Hematopoietic multipotent progenitor cell treated with erythropoietin and hydrocortisone succinate and interleukin-3 and kit ligand, for 8 days (in vitro differentiated cells): Measurements from ENCODE around the gene ADAMTSL3.

Source experiments
- DNase-seq: peaks from one replicate; pipeline ENCODE4 v3.0.0-alpha.2; 2015

ADAMTSL3 gene

DNA sequence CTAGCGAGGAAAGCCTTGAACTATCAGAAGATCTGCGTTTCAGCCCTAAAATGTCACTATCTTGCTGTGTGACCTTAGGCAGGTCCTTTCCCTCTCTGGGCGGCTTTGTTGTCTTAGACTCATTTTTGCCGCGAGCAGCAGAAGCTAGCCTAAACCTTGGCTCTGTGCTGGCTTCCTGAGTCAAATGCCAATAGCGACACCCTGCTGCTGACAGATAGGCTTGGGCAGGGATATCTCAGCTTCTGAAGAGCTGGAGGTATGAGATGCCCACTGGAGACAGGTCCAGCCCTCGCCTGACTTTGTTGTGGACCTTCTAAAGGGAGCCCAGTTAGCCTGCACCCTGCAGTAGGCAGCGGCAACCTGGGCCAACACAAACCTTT lies 1.3 kb downstream of the ADAMTSL3 start:
- no peak for DNase-seq

DNA sequence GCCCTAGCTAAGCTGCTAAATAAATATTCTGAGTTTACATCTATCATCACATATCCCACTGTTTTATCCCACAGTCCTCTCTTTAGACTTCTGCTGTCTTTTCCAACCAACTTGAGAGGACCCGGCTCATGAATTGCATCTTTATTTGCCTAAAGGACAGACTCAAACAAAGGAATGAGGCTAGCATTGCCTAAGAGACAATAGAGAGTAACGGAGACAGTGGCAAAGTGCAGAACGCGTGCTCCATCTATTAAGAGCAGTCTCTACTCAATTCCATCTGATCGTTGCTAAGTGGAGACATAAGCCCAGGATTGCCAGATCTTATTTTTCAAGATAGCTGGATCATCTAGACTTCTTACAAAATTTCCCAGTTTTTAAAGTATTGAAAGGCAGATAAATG lies 2.3 kb downstream of the ADAMTSL3 start:
- no peak for DNase-seq

DNA sequence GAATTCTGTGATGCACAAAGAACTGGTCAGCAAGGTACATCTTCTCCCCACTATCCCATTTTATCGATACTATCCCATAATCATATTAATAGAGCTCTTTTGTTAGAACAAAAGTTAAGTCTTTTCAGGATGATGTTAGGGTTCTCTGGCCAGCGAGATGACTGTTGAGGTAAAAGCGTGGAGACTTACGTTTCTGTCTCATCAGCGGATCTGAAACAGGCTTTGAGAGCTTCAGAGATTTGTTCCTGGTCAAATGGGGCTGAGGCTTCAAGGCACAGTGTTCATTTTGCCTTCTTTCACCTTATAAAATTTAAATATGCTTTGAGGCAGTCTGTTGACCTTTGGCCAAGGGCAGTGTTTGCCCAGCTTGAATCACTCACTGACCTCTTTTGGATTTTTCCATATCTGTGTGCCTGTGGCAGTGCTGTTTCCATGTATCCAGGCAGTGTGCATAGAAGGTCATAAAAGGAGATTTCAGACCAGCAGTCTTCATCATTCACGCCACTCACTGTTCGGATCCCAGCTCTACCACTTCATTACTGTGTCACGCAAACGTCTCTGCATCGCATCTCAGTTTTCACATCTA lies 3.1 kb downstream of the ADAMTSL3 start:
- DNase-seq, result no peak

DNA sequence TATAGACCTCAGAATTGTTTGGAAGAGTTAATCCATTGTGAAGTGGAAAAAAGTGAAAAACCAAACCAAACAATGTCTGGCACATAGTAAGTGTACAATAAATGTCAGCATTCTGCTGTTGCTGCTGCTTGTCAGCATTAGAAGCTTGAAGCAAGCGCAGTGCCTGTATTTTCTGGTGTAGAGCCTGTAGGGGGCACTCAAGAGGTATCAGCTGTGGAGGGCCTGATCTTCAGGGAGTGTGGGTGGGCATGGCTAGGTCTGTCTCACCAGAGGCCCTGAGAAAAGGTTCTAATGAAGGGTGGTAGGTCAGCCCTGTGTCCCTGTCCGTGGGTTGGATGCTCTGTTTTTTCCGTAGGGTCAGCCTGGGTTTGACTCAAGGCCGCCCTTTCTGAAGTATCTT lies 3.6 kb downstream of the ADAMTSL3 start:
- DNase-seq, result no peak

DNA sequence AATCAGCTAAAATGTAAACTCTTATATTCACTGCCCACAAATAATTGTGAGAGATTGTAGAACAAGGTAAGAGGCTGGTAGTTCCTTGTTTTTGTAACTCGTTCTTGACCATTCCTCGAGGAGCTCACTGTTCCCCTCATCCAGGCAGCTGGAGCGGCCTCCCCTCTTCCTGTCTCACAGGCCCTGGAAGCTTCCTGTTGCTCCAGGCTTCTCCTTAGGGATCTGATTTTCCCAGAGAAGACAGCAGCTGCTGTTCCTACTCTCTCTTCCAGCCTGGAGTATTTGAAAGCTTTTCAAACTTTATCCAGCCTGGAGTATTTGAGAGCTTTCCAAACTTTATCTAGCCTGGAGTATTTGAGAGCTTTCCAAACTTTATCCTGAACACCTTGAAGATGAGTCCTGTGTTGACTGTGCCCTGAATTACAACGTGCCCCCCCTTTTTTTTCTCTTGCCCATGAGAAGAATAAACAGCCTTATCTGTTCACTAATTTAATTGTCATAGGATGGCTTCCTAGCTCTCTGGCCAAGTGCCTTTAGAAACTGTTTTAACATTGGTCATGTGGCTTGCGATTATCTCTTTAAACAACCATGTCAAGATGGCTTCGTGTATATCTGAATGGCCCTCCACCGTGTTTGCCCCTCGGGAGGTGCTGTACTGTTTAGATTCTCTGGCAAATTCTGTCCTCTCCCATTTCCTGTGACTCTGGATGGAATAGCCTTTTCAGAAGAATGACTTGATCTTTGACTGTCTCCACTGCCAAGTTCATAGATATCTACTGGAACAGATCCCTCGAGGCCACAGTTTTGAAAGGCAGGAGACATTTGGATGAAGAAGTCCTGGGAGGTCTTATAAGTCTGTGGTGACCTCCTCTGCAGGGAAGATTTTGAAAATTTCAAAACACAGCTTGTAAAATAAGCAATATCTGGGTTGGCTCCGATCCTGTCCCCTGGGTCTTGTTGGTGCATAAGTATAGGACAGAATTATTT lies 4.8 kb downstream of the ADAMTSL3 start:
- DNase-seq, result no peak

DNA sequence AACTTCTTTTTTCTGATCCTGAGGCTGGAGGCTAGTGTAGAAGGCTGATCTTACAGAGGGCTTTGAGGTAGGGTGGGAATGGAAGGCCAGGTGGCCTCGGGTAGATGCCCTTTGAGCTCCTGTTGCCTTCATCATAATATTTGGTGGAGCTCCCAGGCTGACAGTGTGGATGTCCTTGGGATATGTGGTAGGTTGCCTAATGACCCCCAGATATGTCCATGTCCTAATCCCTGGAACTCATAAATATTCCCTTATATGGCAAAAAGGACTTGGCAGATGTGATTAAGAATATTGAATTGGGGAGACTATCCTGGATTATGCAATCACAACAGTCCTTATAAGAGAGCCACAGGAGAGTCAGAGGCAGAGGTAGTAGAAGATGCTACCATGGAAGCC lies 5.5 kb downstream of the ADAMTSL3 start:
- no peak for DNase-seq

DNA sequence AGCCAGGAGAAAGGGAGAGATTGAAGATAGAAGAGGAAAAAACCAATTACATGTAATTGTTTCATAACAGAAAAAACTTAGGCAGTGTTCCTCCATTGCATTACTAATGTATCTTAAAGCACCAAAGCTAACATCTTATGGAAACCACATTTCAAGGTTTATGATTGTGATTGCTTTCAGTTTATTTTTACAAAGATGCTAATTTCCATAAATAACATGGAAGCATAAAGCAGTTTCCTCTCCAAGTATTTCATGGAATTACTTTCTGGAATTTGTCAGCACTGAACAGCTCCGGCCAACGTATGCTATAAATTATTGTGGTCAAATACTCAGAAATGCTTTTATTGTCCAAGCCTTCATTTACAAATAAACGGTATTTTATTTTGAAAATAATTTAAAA lies 11.6 kb downstream of the ADAMTSL3 start:
- DNase-seq, result no peak

DNA sequence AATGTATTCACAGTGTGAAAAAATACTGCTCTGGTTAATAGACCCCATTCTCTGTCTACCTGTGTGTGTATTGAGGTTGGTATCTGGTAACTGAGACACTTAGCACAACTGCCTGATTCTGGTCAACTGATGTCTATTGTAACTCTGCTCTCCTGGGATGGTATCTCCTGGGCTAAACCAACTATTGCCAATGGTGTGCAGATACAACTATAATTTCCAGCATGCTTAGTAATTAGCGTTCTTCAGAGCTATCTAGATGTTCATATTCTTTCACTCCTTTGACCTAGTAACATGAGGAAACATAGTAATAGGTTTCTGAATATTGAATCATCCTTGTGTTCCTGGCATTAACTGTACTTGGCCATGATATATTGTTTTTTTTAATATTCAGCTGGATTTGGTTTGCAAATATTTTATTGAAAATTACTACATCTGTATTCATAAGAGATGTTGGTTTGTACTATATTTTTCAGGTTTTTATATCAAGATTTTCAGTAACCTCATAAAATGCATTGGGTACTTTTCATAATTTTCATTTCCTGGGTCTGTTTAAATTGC lies 16.8 kb downstream of the ADAMTSL3 start:
- DNase-seq, result no peak

DNA sequence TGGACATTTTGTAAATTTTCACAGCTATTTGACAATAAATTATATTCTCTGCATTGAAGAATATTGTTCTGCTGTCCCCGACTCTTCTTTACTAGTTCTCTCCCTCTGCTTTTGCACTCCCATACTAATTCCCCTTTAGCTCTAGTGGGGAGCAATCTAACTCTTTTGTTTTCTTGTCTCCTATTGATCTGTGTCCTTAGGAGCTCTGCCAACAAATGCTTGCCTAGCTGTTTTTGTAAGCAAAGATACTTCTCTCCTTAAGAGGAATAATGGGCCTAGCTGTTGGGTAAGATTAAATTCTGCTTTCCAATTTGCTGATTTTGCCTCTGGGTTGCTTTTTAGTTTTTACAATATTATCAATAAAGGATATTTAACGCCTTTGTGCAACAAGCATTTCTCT lies 17.7 kb downstream of the ADAMTSL3 start:
- no peak for DNase-seq

DNA sequence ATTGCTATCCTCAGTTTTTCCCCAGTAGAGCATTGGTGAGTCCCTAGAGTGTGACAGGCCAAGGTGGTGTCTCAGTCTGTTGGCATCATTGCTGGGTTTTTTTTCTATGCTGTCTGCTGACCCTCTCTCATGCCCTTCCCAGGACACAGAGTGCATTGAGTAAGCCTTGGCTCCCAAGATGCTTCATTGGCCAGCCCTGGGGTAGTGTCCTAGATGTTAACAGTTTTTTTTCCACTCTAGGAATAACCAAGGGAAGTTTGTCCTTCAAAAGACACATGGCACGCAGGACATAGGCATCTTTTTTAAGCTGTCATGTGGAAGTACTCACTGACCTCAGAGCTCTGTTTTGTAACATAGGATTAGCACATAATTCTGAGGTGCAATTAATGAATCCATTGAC lies 19.5 kb downstream of the ADAMTSL3 start:
- DNase-seq, result no peak

DNA sequence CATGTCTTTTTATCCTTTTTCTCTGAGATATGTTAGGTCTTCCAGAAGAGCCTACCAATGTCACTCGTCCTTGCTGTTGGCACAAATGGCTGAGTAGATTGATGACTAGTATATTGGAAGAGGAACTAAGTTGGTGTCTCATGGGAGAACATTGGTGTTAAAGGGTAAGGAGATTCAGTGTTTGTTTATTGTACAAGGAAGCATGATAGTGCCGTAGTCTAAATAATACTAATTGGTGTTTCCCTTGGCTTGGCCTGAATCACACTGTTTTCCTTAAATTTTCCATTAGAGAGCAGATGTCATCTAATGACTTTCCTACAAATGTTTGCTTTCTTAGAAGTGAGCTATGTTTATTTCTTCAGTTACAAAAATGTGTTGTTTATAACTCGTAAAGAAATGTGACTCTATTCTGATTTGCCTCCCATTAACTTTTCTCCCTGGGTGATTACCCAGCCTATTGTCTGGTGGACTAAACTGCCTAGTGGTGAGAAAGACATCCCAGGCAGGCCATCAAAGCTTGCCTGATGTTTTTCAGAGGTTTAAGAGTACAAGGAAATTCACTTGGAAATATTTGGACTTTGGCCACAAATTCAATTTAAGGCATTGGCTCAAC lies 28.7 kb downstream of the ADAMTSL3 start:
- DNase-seq, result no peak

DNA sequence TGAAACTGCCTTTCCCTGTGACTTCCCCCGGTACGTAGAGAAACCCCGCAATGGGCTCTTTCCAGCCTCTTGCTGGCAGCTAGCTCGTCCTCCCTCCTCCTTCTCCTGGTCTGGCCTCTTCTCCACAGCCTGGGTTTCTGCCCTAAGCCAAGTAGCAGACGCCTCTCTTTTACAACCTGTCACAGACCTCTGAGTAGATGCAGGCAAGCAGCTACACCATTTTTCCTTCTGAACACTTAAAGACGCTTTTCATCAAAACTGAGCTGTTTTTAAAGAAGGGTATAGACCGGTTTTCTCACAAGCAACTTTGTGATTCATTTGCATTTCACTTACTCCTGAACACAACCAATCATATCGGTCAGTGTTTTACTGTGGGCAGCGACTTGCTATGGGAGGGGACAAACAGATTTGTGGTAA lies 32.0 kb downstream of the ADAMTSL3 start:
- DNase-seq, result no peak

DNA sequence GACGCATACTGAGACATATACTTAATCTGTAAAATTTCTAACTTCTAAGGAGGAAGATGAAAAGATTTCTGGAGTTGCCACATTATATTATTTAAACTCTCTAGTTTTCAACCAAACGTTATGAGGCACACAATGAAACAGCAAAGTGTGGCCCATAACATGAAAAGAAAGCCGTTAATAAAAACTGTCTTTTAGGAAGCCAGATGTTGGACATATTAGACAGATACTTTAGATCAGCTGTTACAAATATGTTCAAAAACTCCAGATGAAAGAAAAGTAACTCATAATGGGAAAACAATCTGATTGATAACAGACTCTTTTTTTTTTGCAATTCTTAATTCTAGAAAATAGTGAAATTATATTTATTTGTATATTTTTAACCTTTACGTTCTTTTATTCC lies 34.3 kb downstream of the ADAMTSL3 start:
- DNase-seq, result no peak

DNA sequence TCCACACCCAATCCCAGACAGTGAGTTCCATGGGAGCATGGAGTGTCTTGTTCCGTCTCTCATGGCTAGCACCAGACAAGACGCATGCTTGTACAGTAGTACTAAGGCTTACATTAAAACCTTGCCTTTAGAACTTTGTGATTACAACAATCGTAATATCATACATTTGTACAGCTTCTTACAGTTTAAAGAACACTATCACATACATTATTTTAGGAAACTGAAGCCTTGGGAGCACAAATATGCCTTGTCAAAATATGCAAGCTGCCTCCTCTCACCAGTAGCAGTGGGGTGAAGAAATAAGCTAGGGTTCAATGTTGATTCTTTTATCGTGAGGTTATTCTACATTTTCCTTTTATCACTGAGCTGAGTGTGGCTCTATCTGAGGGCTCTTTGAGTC lies 36.8 kb downstream of the ADAMTSL3 start:
- no peak for DNase-seq

DNA sequence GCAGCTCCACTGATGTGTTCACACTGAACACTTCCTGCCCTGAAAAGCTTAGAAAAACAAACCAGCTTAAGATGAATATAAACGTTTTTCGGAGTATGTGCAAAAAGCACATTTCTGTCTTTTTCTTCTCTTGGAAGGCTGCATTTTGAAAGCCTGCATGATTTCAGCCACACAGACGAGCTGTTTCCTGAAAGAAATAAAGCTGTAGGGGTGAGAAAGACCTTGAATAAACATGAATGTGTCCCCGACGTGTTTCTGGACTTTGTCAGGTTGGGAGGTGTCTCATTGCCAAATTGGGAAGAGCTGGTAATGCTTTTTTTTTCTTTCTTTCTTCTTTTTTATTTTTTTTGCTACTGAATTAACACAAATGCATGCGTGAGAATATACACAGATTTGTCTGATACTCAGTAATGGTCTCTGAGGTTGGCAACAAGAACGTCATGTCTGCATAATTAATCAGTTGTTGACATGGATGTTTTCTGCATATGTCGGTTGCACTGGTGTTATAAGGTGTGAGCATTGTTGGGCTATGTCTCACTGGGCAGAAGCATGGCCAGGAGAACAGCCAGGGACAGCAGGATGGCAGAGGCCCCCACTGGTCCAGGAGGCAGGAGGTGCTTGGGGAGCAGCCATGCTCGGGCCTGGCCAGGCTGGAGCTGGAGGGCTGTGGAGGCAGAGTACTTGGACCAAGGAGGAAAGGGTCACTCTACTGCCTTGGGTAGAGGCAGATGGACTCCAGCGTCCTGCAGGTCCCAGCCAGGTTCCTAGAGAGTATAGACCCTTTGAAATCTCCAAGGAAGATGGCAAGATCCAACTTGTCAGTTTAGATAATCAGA lies 39.0 kb downstream of the ADAMTSL3 start:
- DNase-seq, result no peak

DNA sequence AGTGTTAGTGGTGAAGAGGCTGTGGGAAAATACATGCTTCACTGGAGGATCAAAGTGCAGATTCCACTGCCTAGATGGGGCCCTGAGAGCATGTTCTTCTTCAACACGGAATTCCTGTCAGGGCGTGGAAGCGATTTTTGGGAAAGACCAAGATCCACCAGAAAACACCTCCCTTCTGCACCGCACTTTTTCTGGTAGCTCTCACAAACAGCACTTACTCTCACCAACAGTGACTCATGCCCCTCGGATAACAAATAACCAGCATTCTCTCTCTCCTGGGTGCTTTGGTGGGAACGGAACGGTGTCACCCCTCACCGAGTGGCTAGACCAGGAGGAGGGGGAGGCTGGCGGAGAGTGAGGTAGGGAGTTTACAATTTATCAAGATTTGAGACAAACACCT lies 40.1 kb downstream of the ADAMTSL3 start:
- no peak for DNase-seq

DNA sequence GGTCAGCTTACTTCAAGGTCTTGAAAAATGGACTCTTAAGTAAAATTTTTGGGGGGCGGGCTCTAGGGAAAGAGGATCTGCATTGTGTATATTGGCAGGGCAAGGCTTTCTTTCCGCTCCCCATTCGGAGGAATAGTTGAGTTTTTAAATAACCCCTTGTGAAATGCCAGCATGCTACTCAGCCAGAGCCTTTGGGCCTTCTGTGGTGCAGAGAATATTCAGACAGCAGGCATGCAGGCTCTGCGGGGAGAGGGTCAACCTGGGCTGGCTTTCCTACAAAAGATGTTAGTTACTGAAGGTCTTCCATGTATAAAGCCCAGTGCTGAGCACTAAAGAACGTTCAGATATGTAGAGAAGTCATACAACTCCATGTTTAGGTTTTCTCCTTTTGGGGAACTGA lies 40.6 kb downstream of the ADAMTSL3 start:
- DNase-seq, result no peak

DNA sequence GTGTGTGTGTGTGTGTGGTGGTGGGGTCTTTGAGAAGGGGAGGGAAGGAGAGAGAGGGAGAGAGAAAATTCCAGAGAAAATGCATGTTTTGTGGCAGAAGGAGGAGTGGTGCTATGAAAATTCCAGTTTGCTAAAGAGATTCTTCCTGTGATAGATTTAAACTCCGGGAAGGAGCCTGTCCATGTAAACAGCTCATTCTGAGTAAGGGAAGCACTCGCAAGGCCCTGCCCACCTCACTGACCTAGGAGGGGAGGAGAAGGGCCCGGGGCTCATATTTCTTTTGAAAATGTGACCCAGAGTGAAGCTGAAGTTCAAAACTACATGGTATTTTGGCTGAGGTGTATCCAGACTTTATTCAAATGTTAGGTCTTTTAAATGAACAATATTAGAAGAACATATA lies 41.3 kb downstream of the ADAMTSL3 start:
- no peak for DNase-seq

DNA sequence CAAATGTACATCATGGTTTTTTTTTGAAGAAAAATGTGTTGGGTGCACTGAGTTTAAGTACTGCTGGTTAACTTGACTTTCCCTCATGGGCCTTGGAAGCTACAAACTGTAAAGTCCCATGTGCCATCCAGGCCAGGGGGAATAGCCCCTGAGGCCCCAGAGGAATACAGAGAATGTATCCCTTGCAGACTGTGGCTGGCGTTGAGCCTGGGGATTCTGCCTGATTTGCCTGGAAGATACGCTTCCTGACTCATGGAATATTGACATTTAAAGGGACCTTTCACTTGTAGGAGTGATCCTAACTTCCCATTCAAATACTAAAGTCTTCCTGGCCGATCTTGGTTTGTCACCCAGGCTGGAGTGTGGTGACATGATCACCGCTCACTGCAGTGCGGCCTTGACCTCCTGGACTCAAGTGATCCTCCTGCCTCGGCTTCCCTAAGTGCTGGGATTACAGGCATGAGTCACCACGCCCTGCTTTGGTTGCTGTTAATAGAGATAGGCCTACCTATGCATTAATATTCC lies 42.0 kb downstream of the ADAMTSL3 start:
- DNase-seq, result no peak

DNA sequence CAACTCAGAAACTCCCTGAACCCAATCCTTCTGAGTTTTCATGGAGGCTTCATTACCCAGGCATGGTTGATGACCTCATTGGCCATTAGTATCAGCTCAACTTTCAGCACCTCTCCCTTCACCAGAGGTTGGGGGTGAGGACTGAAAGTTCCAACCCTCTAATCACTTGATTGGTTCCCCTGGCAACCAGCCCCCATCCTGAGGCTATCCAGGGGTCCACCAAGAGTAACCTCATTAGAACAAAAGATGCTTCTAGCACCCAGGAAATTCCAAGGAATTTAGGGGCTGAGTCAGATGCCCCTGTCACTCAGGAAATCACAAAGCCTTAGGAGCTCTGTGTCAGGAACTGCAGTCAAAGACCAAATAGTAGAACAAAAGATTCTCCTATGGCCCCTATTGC lies 43.8 kb downstream of the ADAMTSL3 start:
- DNase-seq, result no peak

DNA sequence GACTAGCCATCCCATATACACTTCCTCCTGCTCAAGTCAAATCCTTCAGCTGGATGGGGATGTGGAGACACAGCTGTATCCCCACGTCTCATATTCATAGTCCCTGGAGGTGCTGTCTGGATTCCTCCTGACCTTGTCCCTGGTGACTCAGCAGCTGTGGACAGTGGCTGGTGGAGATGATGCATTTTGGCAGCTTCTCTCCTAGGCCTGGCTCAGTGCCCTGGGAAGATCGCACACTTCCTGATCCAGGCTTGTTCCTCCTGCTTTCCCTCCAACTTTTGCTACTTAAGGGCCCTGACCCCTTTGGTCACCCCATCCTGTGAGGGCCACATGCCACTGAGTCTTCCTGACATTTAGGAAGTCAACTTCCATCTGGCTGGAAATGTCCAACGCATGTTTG lies 44.4 kb downstream of the ADAMTSL3 start:
- DNase-seq, result no peak

DNA sequence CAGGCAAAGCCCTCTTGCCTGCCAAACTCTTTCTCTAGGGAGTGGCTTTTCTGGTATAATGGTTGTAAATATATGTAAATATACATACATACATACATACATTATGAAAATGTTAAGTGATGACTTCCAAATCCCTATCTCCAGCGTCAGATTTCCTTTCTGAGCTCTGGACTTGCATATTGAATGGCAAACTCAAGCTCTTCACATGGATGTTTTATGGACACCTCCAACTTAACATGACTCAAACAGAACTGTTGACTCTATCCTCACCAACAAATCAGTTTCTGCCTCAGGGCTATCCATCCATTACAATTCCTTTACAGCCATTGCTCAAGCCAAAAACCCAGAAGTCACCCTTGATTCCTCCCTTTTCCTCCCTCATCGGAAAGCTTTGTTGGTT lies 45.1 kb downstream of the ADAMTSL3 start:
- DNase-seq, result no peak

DNA sequence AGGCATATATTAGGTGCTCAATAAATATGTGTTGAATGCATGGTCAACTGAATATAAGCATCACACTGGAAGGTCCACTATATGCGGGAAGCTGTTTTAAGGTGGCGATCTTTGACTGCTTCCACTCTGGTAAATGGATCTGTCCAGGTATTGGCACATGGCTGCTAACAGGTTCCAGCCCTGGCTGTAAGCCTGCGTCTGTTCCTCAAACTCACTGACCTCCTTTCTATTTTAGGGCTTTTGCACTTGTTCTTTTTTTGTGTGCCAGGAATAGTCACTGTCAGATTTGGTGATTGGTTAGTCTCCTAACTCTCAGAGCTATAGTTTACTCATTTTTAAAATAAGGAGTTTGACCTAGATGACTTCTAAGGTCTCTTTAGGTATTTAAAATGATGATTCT lies 46.2 kb downstream of the ADAMTSL3 start:
- no peak for DNase-seq
